GM20000 (cell line): ENCODE data around the gene ASH1L.
"Not testable (repeated sequence)": the region's sequence is repeated elsewhere in the genome, so short reads cannot be mapped to it uniquely, and the experiment has no call there.

Experiments used
- DNase-seq: peaks from one replicate; pipeline ENCODE4 v3.0.0; 2012; ENCODE audit warnings: low spot score
- TF ChIP-seq, protein P1 (sequence below): IDR thresholded peaks from 2 replicates; pipeline ENCODE4 v1.5.1; 2012; ENCODE audit warnings: mild to moderate bottlenecking, control low read depth; ENCODE audit errors: extremely low read depth, missing control alignments

ASH1L gene

DNA sequence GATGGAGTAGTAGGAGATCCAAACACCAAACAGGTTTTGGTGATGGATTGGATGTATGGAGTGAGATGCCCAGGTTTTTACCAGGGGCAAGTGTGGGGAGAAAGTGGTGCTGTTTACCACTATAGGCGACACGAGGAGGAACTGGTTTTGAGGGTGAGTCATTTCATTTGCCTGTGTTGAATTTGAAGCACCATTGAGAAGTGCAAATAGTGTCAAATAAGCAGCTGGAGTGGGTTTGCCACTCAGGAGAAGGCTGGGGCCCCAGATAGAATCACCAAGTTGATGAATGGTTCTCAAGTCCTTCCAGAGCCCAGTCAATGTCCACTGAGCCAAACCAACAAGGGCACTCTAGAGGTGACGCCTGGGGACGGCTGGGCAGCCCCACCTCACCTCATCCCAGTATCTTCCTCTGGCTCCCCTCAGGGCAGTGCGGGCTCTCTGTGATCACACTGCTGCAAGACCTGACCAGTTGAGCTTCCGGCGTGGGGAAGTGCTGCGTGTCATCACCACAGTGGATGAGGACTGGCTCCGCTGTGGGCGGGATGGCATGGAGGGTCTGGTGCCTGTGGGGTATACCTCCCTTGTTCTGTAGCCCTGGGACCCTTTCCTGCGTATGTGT lies 232.5 kb downstream of the ASH1L start:
- TF ChIP-seq, protein P1, sequence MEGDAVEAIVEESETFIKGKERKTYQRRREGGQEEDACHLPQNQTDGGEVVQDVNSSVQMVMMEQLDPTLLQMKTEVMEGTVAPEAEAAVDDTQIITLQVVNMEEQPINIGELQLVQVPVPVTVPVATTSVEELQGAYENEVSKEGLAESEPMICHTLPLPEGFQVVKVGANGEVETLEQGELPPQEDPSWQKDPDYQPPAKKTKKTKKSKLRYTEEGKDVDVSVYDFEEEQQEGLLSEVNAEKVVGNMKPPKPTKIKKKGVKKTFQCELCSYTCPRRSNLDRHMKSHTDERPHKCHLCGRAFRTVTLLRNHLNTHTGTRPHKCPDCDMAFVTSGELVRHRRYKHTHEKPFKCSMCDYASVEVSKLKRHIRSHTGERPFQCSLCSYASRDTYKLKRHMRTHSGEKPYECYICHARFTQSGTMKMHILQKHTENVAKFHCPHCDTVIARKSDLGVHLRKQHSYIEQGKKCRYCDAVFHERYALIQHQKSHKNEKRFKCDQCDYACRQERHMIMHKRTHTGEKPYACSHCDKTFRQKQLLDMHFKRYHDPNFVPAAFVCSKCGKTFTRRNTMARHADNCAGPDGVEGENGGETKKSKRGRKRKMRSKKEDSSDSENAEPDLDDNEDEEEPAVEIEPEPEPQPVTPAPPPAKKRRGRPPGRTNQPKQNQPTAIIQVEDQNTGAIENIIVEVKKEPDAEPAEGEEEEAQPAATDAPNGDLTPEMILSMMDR, result no peak
- no peak for DNase-seq

DNA sequence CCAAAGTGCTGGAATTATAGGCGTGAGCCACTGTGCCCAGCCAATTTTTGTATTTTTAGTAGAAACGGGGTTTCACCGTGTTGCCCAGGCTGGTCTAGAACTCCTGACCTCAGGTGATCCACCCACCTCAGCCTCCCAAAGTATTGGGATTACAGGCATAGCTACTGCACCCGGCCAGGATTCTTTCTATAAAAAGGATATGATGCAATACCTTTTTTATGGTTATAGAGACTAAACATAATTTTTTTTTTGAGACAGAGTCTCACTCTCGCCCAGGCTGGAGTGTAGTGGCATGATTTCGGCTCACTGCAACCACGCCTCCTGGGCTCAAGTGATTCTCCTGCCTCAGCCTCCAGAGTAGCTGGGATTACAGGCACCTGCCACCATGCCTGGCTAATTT lies 233.7 kb downstream of the ASH1L start:
- DNase-seq, result not testable (repeated sequence)

DNA sequence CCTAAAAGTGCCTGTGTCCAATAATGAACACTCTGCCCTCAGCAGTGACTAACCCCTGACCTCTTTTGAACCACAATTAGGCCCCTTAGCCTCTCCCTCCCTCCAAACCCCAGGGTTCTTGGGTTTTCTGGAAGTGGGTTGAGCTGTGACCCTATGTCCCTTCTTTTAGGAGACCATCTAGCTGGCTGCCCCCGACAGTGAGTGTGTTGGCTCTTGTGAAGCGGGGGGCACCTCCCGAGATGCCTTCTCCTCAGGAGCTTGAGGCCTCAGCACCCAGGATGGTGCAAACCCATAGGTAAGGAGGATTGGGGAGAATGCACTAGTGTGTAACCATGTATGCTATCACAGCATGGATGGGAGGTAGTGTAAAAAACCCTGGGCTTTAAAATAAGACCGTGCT lies 234.6 kb downstream of the ASH1L start:
- no peak for DNase-seq
- TF ChIP-seq, protein P1, result no peak

DNA sequence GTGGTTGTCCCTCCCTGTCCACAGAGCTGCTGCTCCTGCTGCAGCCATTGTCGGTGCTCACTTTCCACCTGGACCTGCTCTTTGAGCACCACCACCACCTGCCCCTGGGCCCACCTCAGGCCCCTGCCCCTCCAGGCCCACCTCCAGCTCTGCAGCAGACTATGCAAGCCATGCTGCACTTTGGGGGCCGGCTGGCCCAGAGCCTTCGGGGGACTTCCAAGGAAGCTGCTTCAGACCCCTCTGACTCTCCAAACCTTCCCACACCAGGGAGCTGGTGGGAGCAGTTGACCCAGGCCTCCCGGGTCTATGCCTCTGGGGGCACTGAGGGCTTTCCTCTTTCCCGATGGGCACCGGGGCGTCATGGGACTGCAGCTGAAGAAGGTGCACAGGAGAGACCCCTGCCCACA lies 236.0 kb downstream of the ASH1L start:
- DNase-seq, result no peak
- TF ChIP-seq, protein P1, result no peak

DNA sequence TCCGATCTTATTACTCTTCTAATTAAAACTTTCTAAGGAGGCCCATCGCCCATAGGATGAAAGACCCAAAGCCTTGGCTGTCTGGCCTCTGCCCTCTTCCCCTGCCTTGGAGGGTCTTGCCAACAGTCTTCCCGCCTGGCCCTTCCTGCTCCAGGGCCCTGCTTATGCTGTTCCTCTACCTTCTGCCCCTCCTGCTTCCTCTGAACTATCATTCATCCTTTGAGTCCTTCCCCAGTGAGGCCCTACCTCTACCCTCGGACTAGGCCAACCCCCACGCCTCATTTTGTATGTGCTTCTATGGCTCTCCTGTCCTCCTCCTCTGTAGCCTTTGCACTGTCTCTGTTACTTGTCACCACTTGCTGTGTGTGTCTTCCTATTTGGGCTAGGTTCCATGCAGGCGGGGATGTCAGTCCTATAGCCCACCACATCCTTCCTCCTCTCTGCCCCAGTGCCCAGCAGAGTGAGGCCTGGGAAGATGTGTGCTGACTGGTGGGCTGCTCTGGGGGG lies 236.5 kb downstream of the ASH1L start:
- DNase-seq, result no peak
- TF ChIP-seq, protein P1, result no peak

DNA sequence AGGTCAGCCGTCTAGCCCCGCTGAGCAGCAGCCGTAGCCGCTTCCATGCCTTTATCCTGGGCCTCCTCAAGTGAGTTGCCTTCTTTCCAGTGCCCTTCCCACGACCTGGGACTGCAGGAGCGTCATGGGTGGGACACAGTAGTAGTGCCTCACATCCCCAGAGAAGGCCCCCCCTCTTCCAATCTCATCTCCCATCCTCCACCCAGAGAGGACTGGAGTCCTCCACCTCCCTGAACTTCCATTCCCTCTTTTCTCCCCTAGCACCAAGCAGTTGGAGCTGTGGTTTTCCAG lies 237.1 kb downstream of the ASH1L start:
- TF ChIP-seq, protein P1, result no peak
- DNase-seq, result no peak

DNA sequence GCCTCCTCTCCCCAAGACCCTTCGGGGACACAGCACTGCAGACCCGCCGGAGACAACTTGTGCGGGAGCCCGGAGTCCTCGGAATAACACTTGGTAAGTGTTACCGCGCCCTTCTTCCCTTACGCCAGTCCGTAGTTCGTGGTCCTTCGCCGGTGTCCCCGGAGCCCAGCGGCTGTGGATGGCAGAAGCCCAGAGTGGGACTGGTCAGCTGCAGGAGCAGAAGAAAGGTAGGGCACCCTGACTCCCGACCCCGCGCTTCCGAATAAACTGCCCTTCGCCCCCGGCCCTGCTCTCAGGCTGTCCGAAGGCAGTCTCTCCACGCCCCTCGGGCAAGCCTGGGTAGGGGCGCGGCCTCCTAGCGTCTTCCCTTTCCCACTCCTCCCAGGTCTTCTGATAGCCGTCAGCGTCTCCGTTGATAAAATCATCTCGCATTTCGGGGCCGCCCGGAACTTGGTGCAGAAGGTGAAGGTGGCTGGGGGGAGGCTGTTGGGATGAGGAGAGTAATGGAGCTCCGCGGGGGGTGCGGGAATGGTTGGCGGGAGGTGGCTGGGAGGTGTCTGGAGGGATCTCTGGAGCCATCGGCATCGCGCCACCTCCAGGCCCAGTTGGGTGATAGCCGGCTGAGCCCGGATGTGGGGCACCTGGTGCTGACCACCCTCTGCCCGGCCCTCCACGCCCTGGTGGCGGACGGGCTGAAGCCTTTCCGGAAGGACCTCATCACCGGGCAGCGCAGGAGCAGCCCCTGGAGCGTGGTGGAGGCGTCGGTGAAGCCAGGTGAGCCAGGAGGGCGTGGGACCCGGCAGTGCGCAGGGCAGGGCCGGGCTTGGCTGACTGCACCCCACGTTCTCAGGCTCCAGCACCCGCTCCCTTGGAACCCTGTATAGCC lies 237.6 kb downstream of the ASH1L start:
- TF ChIP-seq, protein P1, result no peak
- peak; percentile 59 for DNase-seq
